HG02610 (cell line): ENCODE data around the gene LENG1.

Source experiments
- ATAC-seq: cut with Tn5 transposase; IDR thresholded peaks from one replicate; pipeline ENCODE4 v1.9.1; 2021; ENCODE audit warnings: mild to moderate bottlenecking, moderate library complexity; ENCODE audit not compliant: unreplicated experiment

LENG1 gene

GRCh38 chr19:54142166-54142780 is 17.2 kb downstream of the LENG1 start:
- ATAC-seq = no peak

GRCh38 chr19:54141356-54141755 is 18.2 kb downstream of the LENG1 start:
- no peak for ATAC-seq

GRCh38 chr19:54138489-54139256 is 20.8 kb downstream of the LENG1 start:
- no peak for ATAC-seq

GRCh38 chr19:54137699-54138488 is 21.6 kb downstream of the LENG1 start, which contains the start of gene CNOT3:
Gene CNOT3 (plus strand): TSS chr19:54137762. CDS start chr19:54142979, 5,217 bp downstream.
- no peak for ATAC-seq

- ATAC-seq = peak; percentile 78
Measured at GRCh38 chr19:54136864-54137698, 22.4 kb downstream of the LENG1 start.

- no peak for ATAC-seq
Measured at GRCh38 chr19:54136086-54136863, 23.2 kb downstream of the LENG1 start.

- no peak for ATAC-seq
Measured at GRCh38 chr19:54133957-54134590, 25.4 kb downstream of the LENG1 start.

- ATAC-seq = no peak
Measured at GRCh38 chr19:54133312-54133956, 26.1 kb downstream of the LENG1 start.

- ATAC-seq = no peak
Measured at GRCh38 chr19:54129617-54129996, 29.9 kb downstream of the LENG1 start.

GRCh38 chr19:54128796-54129616 is 30.5 kb downstream of the LENG1 start:
- ATAC-seq = no peak

GRCh38 chr19:54128441-54128725 is 31.1 kb downstream of the LENG1 start:
- ATAC-seq = no peak

- no peak for ATAC-seq
Measured at GRCh38 chr19:54127688-54128440, 31.7 kb downstream of the LENG1 start.

GRCh38 chr19:54125713-54126112 is 33.8 kb downstream of the LENG1 start:
- no peak for ATAC-seq

- no peak for ATAC-seq
Measured at GRCh38 chr19:54124393-54124792, 35.1 kb downstream of the LENG1 start.

GRCh38 chr19:54123682-54124081 is 35.8 kb downstream of the LENG1 start:
- no peak for ATAC-seq

- ATAC-seq = no peak
Measured at GRCh38 chr19:54121259-54121658, 38.3 kb downstream of the LENG1 start.
